Lung (tissue), 12 donors: ENCODE results near the gene FOXO1. TPM values are rescaled to one million over a fixed set of nuclear protein-coding genes. Genes with fewer than 3 reads are reported as not detected.

Source experiments
- ATAC-seq: fragments of 200-7000 bp; cut with Tn5 transposase; one replicate; pipeline ENCODE4 v1.9.1; 2020; ENCODE audit warnings: moderate number of reproducible peaks; ENCODE audit not compliant: insufficient read depth, low FRiP score
- DNase-seq, 3 donors: peaks; one replicate each; pipeline ENCODE4 v3.0.0-alpha.2; 2013 to 2017
- H3K27ac ChIP-seq, 2 donors: one replicate each; pipeline ENCODE4 v1.5.1; 2013; ENCODE audit warnings: mild to moderate bottlenecking in 2 of 2, moderate library complexity in 2 of 2, control low read depth in 1 of 2, inconsistent platforms in 1 of 2, low read depth in 1 of 2, low read length in 1 of 2
- H3K27me3 ChIP-seq, 3 donors: one replicate each; pipeline ENCODE4 v1.5.1; 2013; ENCODE audit warnings: low read length in 2 of 3; ENCODE audit not compliant: control insufficient read depth in 3 of 3, insufficient read depth in 3 of 3
- H3K36me3 ChIP-seq, 4 donors: one replicate each; pipeline ENCODE4 v1.5.1; 2013; ENCODE audit warnings: low read length in 4 of 4, mild to moderate bottlenecking in 1 of 4, moderate library complexity in 1 of 4; ENCODE audit not compliant: control insufficient read depth in 4 of 4, insufficient read depth in 4 of 4
- H3K4me1 ChIP-seq, 5 donors: one replicate each; pipeline ENCODE4 v1.5.1; 2013; ENCODE audit warnings: low read length in 5 of 5, mild to moderate bottlenecking in 2 of 5, moderate library complexity in 1 of 5; ENCODE audit not compliant: control insufficient read depth in 5 of 5, insufficient read depth in 5 of 5
- H3K4me3 ChIP-seq: one replicate; pipeline ENCODE4 v1.5.1; 2013; ENCODE audit warnings: mild to moderate bottlenecking, control low read depth, moderate library complexity
- H3K9ac ChIP-seq, 2 donors: one replicate each; pipeline ENCODE4 v1.5.1; 2013; ENCODE audit warnings: low read length in 2 of 2, control low read depth in 1 of 2; ENCODE audit not compliant: insufficient read depth in 1 of 2
- H3K9me3 ChIP-seq, 4 donors: one replicate each; pipeline ENCODE4 v1.5.1; 2013; ENCODE audit warnings: low read length in 3 of 4, mild to moderate bottlenecking in 1 of 4, moderate library complexity in 1 of 4; ENCODE audit not compliant: control insufficient read depth in 4 of 4, insufficient read depth in 3 of 4
- CTCF ChIP-seq: IDR thresholded peaks from 2 replicates; pipeline ENCODE4 v1.5.1; 2012; ENCODE audit warnings: mild to moderate bottlenecking; ENCODE audit errors: control extremely low read depth, extremely low read depth
- WGBS, 2 donors: extraction: QIAGEN DNeasy Blood & Tissue Kit; methylation state at CpG; one replicate each; pipeline ENCODE4 v1.1.7; 2013; 5-methylcytosine and 5-hydroxymethylcytosine counted together
- polyA plus RNA-seq, 2 donors: library from polyadenylated mRNA; stranded (reverse); fragments of 200-250 nt; gene quantifications; one replicate each; pipeline ENCODE4 v1.2.1, GENCODE V29; 2013
- total RNA-seq, 2 donors: library from RNA; depleted of rRNA in 1 of 2; stranded (reverse); fragments of >200 nt in 1 of 2; gene quantifications; one replicate each; pipeline ENCODE4 v1.2.1, GENCODE V29; 2014 to 2021
- donor health status: control.
- donor health status: control.
- donor health status: Bipolar disorder and iron deficiency.
- donor health status: healthy.
- donor health status: DM: yes; HTN: yes; CAD: no.

The FOXO1 gene
- total and polyA plus RNA-seq, 4 donors: 4.1 to 37.1 (median 21.3) TPM

- DNase-seq: no peak
- Histone ChIP-seq H3K4me1 (peaks cover 3 to 19% (median 9%) of the 10 kb centered on the region in 5 donors), H3K9ac (no peak overlapping the region), H3K27me3 (peaks cover 0 to 19% (median 2%) of the 10 kb centered on the region in 3 donors), H3K27ac (no peak overlapping the region), H3K9me3 (no peaks in the 10 kb centered on the region), H3K4me3 (no peak overlapping the region), H3K36me3 (no peaks in the 10 kb centered on the region)
- no peak for ATAC-seq
- WGBS, 2 donors: 84 to 86% methylated on average over 10 of the region's 10 CpGs
- TF ChIP-seq CTCF: no peak
These were observed 4.4 kb downstream of the FOXO1 start for GRCh38 chr13:40661875-40662665.

- H3K4me3 ChIP-seq: no peak overlapping the region
- peaks cover 4 to 22% (median 11%) of the 10 kb centered on the region in 5 donors for H3K4me1 ChIP-seq
- TF ChIP-seq CTCF: no peak
- peaks cover 0 to 19% (median 2%) of the 10 kb centered on the region in 3 donors for H3K27me3 ChIP-seq
- WGBS, 2 donors: 96 to 99% methylated on average over 5 of the region's 5 CpGs
- no peaks in the 10 kb centered on the region for H3K36me3 ChIP-seq
- H3K9ac ChIP-seq: no peak overlapping the region
- no peaks in the 10 kb centered on the region for H3K9me3 ChIP-seq
- DNase-seq (no peak), ATAC-seq (no peak)
- no peak overlapping the region for H3K27ac ChIP-seq
These were observed 5.7 kb downstream of the FOXO1 start for GRCh38 chr13:40660692-40661091.

GRCh38 chr13:40660141-40660664, 6.2 kb downstream of the FOXO1 start:
- no peaks in the 10 kb centered on the region for H3K9me3 ChIP-seq
- no peaks in the 10 kb centered on the region for H3K36me3 ChIP-seq
- peaks cover 0 to 16% (median 2%) of the 10 kb centered on the region in 3 donors for H3K27me3 ChIP-seq
- no peak for TF ChIP-seq CTCF
- WGBS, 2 donors: 78 to 94% methylated on average over 4 of the region's 4 CpGs
- H3K27ac ChIP-seq: no peak overlapping the region
- peaks cover 4 to 22% (median 11%) of the 10 kb centered on the region in 5 donors for H3K4me1 ChIP-seq
- H3K4me3 ChIP-seq: no peak overlapping the region
- ATAC-seq: no peak
- no peak overlapping the region for H3K9ac ChIP-seq
- DNase-seq: peak in 2 of 3 donors; percentile 13 to 49
